Smooth muscle cell of the brain vasculature (primary cell): ENCODE results near the gene TUNAR.

Source experiments
- DNase-seq: peaks from one replicate; pipeline ENCODE4 v3.0.0-alpha.2; 2012; ENCODE audit warnings: low read depth, low spot score

The TUNAR gene

GRCh38 chr14:95872777-95873176, 3.9 kb upstream of the TUNAR start:
- DNase-seq: no peak

DNA sequence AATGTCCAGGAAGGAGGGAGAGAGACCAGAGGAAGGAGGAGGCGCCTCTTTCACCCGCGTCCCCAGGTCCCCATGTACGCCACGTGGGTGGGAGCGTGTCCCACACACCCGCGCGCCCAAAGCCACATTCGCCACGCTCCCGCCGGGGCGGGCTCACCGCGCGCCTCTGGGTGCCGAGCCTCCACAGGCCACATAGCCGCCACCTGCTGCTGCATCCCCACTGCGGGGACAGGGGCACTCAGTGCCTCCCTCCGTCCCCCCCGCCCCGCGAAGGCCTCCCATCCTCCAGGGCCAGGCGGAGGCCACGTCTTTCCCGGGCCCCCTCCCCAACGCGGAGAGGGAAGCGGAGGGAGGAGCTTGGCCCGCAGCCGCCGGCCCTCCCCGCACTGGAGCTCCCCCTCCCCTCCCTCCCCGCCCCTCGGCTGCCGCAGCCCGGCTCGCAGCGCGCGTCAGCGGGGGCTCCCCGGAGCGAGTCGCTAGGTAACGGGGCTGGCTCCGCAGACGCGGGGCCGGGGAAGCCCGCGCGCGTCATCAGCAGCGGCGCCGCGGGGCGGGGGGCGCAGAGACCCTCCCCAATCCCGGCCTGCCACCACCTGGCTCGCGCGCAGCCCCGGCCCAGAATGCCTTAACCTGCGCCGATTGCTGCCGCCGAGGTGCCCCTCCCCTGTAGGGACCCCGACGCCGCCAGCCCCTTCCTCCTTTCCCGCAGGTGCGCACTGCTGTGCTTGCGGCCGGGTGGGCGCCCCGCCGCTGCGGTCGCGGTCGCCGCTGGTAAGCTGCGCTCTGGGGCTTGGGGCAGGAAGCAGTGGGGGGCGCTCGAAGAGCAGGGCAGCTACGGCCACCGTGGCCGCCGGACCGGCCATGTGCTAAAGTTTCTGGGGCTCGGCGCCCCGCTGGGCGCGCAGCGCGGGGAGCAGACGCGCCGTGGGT, 536 bp upstream of the TUNAR start:
- no peak for DNase-seq

DNA sequence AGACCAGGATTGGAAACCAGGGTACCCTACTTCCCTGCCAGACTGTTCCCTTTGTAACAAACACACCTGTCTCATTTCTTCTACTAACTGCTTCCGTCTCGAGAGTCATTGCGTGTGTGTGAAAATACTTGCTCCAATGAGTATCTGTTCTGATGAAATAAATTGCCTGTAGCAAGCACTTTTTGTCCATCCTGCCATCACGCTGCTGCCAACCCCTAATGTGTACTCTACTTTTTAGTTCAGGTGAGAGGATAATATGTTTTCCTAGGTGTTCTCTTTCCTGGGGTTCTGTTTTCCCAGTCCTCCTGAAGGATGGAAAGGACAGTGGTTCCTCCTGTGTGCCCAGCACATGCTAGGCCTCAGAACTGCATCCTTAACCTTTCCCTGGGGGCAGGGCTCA, 1.0 kb downstream of the TUNAR start:
- no peak for DNase-seq

GRCh38 chr14:95884377-95884776, 7.7 kb downstream of the TUNAR start:
- DNase-seq: no peak

GRCh38 chr14:95885278-95885677, 8.6 kb downstream of the TUNAR start:
- no peak for DNase-seq

DNA sequence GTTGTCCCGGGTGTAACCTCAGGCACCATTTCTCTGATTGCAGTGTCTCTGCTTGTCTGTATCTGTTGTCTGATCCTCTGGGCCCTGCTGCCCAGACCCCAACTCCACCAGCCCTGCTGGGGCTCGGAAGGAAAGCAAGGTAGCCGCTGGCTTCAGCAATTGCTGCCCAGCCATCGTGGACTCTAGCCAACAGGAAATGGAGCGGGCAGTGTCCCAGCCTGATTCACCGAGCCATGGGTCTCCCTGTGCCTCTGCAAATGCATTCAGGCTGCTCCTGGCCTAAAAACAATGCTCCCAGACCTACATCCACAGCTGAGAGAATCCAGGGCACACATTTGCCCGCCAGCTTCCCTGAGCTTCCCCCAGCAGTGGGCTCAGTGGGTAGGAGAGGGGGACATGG, 9.2 kb downstream of the TUNAR start:
- DNase-seq: no peak

GRCh38 chr14:95886366-95887056, 9.9 kb downstream of the TUNAR start:
- no peak for DNase-seq

DNA sequence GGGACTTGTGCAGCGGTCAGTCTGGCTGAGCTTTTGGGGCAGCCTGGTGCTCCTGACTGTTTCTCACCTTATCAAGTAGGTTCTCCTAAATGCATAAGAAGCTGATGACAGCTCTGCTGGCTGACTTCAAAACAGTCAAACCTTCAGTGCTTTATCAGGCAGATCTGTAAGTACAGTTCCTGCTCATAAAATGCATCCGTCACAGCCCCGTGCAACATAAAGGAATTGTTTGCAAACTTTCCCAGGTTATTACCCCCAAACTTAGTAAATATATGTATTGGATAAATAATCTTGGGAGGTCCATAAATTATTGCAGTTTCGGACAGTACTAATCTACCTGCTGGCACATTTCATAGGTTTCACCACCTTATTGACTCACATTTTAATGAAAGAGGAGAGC, 10.7 kb downstream of the TUNAR start:
- DNase-seq: no peak

DNA sequence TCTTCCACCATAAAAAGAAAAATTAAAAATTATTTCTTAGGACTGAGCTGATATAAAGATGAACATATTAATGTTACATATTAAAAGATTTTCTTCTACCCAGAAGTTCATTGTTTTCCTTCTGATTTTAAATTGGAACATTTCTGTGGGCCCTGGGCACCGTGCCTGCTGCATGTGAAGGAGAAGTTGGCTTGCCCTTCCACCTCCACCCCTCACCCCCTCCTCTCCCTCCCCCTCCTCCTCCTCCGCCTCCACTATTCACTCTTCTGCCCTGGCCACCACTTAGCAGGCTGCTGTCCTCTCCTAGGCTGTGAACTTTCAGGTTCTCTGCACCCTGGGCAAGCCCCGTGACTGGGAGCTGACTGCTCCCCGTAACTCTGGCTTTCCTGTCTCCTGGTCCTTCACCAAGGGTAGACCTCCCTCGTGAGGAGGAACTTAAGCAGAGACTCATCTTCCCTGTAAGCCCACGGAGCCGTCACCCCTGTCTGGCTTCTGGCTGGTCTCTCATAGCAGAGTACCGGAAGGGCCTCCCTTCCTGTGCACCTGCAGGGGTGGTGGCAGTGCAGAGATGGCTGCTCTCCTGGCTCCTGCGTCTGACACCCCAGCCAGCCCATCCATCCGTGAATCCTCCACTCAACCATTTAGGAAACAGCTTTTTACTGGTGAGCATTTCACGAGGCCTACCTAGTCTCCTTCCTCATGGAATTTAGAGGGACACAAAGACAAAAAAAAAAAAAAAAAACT, 12.8 kb downstream of the TUNAR start:
- DNase-seq: no peak

DNA sequence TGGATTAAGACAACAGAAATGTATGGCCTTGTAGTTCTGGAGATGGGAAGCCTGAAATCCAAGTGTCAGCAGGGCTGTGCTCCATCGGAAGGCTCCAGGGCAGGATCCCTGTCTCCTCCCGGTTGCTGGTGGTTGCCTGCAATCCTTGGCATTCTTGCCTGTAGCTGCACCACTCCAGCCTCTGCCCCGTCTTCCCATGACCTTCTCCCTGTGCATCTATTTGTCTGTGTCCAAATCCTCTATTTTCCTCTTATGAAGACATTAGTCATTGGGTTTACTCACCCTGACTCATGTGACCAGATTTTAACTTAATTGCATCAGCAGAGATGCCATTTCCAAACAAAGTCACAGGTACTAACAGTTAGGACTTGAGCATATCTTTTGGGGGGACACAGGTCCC, 15.1 kb downstream of the TUNAR start:
- DNase-seq: no peak

- no peak for DNase-seq
Observed at GRCh38 chr14:95892142-95892541, 15.5 kb downstream of the TUNAR start.

DNA sequence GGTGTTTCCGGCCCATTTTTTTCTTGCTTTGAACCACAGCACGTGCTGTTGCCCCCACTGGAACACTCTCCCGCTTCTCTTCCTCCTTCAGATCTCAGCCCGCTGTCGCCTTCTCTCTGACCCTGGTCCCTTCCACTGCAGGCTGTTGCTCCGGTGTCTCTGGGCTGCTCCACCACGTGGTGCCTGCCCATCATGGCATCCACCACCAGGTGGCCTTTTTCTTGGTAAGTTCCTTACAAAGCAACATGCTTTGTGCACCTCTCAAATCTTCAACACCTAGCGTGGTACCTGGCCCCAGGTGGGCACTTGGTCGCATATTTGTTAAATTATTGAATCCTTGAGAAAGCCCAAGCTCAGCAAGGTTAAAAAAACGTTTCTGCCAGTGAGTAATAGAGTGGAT, 19.1 kb downstream of the TUNAR start:
- no peak for DNase-seq

GRCh38 chr14:95896498-95897135, 20.0 kb downstream of the TUNAR start:
- DNase-seq: no peak

DNA sequence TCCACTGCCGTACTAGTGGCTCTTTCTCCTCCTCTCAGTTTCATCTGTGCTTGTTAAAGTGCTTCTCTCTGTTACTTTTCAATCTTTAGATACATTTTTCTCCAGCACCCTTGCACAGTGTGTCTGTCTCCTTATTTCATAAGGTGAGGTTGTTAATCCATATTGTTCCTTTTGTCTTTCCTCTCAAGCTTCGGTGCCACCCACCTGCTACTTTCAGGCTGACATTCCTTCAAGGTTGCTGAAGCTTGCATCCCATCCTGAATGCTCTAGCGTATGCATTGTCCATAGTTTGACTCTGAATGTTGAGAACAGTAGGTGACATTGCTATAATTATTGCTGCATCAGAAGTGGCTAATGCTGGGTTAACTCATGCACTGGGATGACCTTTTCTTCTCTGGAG, 20.6 kb downstream of the TUNAR start:
- no peak for DNase-seq

- no peak for DNase-seq
Observed at GRCh38 chr14:95901054-95901453, 24.4 kb downstream of the TUNAR start.

GRCh38 chr14:95902273-95902826, 25.7 kb downstream of the TUNAR start:
- no peak for DNase-seq

GRCh38 chr14:95903165-95903564, 26.5 kb downstream of the TUNAR start:
- no peak for DNase-seq

- no peak for DNase-seq
Observed at GRCh38 chr14:95903616-95904107, 27.0 kb downstream of the TUNAR start.

GRCh38 chr14:95906591-95906990, 30.0 kb downstream of the TUNAR start:
- no peak for DNase-seq

GRCh38 chr14:95910628-95911027, 34.0 kb downstream of the TUNAR start:
- DNase-seq: no peak

GRCh38 chr14:95911456-95911855, 34.8 kb downstream of the TUNAR start:
- DNase-seq: no peak
